Measurements from ENCODE around the gene RNF187.

- TF ChIP-seq SPEN (CRISPR knock-in tag; IDR thresholded peaks at IDR 0.05; ENCODE audit: low read depth) (no peak), RXRA (CRISPR knock-in tag; IDR thresholded peaks at IDR 0.05) (no peak), PRDM15 (CRISPR knock-in tag; IDR thresholded peaks at IDR 0.05) (no peak), NCOR1 (IDR thresholded peaks at IDR 0.05; ENCODE audit: borderline replicate concordance, low read length) (no peak), CTCF (CRISPR knock-in tag; IDR thresholded peaks at IDR 0.05) (no peak), ZBTB26 (CRISPR knock-in tag; IDR thresholded peaks at IDR 0.05; ENCODE audit: borderline replicate concordance) (no peak), FOXO1 (CRISPR knock-in tag; IDR thresholded peaks at IDR 0.05) (no peak), DNMT3B (CRISPR knock-in tag; conservative IDR thresholded peaks at IDR 0.05) (no peak), JUN (CRISPR knock-in tag; IDR thresholded peaks at IDR 0.05) (no peak)
Measured at GRCh38 chr1:228530951-228531731, 44.0 kb downstream of the RNF187 start.
